Measurements from ENCODE around the gene CELSR1.

CELSR1 gene

DNA sequence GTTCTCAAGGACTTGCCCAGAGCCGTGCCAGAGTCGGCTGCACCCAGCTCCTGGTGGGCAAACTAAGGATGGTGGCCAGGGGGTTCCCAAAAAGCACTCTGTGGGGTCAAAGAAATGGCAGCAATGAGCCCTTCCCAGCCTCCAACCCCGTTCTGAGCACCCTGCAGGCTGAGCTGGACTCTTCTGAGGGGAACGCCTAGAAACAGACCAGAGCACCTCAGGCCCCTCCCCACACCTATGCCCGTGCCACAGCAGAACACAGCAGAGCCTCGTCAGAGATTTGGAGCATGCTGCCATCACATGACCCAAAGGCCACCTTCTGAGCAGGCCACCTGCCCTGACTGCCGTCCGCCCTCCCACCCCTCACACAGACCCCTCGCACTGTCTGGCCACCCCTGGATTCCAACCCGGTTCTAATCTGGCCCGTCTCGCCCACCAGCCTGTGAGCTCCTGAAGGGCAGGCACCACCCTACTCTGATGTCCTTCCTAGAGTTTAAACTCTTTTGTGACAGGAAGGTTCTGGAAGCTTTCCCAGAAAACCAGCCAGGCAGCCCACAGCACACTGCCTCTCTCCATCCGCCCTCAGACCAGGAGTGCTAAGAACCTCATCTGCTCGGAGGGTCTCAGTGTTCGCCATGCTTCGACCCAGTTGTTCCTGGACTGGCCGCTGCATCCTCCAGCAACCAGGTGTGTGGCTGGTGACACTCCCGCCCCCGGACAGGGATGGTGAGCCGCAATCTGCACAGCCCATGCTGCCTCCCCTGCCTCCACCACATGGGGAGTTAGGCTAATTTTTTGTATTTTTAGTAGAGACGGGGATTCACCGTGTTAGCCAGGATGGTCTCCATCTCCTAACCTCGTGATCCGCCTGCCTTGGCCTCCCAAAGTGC lies 97.6 kb downstream of the CELSR1 start:
- no peak for FAIRE-seq

DNA sequence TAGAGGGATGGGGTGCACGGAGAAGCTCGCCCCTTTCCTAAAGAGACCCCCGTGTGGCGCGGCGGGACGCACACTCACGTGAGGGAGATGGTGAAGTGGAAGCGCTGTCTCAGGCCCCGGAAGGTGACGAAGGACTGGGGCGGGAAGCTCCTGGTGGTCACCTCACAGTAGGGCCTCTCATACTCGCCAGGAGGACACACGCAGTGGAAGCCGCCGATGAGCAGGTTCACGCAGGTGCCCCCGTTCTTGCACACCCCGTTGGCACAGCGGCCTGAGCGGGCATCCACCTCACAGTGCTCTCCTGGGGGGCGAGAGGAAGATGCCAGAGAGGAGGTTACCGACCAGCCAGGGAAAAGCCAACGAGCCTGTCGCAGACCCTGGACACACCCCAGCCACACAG lies 98.3 kb downstream of the CELSR1 start:
- FAIRE-seq: no peak

DNA sequence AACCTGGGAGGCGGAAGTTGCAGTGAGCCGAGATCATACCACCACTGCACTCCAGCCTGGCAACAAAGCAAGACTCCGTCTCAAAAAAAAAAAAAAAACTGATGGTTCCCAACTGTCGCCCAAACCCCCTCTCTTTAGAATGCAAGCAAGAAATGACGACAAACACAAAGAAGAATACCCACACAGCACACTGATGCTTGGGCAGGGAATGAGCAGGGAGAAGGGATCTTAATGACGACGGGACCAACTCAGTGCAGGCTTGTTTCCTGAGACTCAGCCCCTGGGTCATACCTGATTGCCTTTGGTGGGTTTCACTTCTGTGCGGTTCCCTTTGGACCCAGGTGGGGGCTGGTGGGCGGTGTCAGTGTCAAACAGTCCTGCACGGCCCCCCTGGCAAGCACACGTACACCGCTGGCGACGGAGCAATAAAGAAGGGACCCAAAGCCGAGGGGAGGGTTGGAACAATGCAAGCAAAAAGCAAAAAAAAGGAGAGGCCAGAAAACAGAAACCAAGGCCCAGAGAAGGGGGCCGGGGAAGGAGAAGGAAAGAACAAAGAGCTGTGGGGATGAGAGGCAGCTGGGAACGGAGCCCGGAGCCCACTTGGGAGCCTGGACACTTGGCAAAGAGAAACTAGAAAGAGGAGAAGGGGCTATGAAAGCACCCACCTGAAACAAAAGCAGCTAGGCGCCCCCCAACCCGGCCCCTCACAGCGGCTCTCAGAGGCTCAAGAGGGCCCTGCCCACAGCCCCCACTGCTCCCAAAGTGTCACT lies 99.6 kb downstream of the CELSR1 start:
- FAIRE-seq: no peak

DNA sequence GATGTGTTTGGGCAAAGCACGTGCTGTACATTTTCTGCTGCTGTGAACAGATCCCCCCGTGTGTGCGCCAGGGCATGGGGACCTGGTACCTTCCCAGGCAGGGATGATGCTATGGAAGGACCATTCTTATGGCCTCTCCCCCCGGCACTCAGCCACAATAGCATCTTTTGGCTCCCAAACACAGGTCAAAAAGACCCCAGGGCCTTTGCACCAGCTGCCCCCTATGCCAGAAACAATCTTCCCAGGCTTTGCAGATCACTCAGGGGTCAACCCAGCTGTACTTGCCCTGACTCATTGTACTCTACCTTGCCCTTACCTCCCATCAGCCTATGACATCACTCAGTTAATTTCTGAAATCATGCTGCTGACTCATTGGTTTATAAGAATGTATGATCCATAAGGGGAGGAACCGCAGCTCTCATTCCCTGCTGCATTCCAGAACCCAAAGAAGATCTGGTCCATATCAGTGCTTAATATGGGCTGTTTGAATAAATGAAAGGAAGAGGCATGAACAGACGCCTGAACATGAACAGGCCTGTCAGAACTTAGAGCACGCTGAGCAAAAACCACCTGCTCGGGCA lies 100.7 kb downstream of the CELSR1 start:
- no peak for FAIRE-seq

DNA sequence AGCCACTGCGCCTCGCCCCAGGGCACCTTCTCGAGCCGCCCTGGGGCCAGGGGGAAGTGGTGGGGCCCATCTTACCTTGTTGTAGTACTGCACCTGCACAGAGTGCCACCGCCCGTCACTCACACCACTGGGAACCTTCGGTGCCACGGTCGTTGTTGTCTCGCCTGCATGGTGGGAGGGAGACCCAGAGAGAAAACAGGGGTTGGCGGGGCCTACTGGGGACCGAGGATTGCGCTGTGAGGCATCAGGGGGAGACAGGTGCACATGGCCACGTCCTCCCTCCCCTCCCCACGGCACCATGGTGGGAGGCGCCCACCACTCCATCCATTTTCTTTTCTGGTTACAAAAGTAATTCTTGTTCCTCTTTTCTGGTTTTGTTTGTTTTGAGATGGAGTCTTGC lies 104.1 kb downstream of the CELSR1 start:
- FAIRE-seq: no peak

DNA sequence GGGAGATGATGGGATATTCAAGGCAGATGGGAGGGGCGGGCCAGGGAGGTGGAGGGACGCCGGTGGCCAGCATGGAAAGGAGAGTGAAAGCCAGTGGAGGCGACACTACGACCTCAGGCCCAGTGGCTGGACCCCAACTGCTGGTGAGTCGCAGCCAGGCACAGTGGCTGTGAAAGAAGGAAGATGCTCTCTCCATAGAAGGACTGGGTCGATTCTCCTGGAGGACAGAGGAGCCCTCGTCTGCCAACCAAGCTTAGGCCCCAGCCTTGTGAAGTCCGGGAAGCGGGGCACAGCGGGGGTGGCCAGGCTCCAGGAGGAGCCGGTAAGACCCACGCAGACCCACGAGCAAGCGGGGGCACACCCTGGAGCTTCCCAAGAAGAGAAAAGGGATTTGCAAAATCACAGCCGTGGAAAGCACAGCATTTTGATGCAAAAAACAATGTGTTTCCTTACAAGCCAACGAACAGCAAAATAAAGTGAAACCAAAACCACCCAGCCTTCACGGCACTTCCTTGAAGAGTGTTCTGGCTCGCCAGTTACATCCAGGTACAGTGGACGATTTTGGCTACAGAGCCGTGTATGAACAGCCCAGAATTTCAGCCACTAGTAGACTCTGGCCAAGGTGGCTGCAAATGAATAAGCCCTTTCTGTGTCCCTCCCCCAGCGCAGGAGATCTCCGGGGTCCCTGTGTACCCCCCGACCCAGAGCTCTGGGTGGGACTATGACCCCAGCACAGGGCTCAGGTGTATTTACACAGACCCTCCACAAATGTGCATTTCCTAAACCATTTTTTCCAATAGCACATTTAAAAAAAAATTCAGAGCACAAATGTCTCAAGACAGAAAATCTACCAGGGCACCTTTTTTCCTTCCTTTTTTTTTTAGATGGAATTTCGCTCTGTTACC lies 105.0 kb downstream of the CELSR1 start:
- no peak for FAIRE-seq

DNA sequence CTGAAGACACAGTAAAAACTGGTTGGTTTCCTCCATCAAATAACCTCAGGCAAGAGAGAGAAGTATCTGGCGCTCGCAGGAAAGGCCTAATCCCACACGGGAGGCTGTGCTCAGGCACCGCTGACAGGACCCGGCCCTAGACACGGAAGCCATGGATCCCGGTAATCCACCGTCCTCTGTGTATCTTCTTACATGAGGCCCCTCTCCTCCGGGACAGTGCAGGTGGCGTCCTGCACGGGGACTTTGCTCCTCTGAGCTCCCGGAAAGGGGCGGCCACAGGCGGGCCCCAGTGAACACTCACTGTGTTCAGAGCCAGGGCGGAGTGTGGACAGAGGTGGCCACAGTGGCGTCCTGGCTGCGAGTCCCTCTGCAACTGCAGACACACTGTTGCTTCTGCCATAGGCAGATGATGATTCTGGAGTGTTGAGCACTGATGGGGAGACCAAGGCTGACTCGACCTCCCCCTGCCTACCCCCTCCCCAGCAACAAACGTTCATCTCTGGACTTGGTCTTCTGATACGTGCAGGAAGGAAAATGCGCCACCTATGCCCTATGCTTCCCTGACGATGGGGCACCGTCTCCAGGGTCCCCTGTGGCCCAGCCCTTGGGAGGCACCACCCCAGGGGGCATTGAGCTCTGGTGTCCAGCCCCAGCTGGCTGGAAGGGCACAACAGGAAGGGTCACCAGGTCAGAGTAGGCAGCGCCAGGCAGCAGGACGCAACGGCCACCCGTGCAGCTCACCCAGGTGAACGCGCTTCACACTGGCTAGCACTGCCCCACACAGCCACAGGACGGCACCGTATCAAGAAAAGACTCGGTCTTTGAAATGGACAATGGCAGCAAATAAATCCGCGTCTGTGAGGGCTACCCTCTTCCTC lies 106.2 kb downstream of the CELSR1 start:
- FAIRE-seq: no peak

DNA sequence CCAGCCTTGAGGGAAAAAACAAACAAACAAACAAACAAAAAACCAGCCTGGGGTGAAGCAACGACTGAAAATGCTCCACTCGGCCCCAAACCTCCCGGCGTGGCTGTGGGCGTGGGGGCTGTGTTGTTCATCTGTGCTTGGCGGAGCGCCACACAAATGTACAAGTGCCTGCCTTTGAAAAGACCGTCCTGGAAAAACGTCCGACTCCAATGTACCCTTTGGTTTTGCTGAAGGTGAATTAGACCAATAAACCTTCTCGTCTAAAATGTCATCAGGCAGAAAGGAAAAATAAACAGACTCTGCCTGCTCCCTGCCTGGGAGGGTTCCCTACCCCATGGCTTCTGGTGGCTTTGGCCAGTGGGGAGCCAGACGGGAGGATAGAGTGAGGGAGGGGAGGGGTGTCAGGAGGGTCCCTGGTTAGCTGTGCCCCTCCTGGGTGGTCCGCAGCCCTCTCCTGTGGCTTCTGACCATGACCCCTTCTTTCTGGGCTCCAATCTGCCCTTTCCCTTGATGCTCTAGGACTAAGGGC lies 108.0 kb downstream of the CELSR1 start:
- FAIRE-seq: no peak

DNA sequence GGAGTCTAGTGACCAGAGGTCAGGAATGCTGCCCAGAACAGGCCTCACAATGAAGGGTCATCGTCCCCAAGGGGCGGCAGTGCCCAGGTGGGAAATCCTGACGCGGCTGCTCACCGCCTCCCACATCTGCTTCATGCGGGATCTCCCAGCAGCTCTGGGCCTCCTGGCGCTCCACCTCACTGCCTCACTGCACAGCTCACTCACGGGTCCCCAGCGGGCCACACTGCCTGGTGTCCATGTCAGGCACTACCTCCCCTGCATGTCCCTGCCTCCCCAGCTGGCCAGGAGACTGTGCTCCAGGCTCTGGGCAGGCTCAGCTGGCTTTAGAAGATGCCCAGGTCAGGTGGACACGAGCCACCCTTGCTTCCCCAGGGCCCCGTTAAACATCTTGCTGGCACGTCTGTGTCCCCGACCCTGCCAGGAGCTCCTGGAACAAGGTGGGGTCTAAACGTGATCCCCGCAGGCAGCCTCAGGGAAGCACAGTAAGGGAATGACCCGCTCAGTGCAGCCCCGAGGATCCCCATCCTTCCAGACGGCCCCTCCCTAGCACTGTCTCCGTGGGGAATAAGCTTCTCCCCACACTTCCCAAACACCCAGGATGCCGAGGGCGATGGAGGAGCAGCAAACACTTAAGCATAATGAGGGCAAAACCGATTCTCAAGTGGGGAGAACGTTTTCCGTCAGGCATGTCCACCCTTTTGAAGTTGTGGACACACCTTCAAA lies 108.7 kb downstream of the CELSR1 start:
- FAIRE-seq: no peak

DNA sequence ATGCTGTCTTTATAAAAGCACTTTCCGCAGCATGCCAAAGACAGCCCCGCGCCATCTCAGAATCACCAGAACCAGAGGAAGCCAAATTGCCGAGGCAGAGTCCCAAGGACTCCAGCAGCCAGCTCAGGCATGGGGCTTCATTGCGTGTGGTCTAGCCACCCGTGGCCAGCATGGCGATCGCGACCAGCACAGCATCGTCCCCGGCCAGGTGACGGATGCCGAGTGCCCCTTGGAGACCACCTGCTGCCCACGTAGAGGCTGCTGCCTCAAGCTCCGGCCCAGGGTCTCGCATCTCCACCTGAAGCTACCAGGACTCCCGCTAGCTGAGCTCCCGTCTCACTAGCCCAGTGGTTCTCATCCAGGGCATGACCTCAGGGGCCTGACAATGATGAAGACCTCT lies 109.2 kb downstream of the CELSR1 start:
- FAIRE-seq: no peak

DNA sequence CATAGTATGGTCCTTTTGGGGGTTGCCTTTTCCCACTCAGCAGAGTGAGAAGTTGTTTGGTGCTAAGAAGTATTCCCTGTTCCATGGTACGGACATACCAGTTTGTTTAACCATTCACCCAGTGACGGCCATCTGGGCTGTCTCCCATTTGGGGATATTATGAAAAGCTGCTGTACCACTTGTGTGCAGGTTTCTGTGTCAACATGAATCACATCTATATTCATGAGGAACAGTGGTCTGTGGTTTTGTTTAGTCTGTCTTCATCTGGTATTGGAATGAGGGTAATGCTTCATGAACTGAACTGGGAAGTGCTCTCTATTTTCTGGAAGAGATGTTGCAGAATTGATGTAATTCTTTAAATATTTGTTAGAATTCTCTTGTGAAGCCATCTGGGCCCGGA lies 112.4 kb downstream of the CELSR1 start:
- FAIRE-seq: no peak

DNA sequence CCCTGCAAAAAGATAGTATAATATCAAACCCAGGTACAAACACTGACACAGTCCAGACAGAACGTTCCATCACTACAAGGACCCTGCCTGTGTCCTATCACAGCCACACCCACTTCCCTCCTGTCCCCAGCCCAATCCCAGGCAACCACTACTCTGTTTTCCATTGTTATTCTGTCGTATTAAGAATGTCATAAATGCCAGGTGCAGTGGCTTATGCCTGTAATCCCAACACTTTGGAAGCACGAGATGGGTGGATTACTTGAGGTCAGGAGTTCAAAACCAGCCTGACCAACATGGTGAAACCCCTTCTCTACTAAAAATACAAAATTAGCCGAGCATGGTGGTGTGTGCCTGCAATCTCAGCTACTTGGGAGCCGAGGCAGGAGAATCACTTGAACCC lies 112.9 kb downstream of the CELSR1 start:
- FAIRE-seq: no peak

DNA sequence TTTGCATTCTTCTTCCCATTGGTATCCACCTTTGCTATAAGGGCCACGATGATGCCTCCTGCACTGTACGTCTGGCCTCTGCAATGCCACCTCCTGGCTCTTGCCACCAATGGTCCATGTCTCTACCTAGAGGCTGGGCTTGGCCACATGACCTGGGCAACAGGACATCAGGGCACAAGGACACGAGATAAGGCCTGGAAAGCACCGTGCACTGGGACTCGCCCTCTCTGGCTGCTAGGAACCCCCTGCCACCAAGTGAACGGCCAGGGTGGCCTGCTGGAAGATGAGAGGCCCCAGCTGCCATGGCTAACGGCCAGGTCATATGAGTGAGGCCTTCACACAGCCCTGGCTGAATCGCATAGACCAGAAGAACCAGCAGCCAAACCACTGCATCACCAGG lies 114.5 kb downstream of the CELSR1 start:
- FAIRE-seq: no peak

DNA sequence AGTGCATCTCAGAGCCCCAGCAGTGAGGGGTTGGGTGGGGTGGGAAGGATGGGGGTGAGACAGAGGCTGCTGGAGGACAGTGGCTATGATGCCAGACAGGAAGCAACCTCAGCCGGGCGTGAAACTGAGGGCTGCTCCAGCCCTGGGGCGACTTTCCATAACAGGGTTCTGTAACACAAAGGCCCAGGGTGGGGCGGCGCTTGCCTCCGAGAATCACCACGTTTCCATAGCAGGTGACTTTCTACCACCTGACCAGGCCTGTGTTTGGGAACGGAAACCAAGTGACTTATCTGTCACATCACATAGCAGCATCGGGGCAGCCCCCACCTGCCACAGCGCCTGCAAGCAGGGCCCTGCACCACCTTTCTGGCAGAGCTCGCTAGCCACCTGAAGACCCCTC lies 116.2 kb downstream of the CELSR1 start:
- FAIRE-seq: no peak

DNA sequence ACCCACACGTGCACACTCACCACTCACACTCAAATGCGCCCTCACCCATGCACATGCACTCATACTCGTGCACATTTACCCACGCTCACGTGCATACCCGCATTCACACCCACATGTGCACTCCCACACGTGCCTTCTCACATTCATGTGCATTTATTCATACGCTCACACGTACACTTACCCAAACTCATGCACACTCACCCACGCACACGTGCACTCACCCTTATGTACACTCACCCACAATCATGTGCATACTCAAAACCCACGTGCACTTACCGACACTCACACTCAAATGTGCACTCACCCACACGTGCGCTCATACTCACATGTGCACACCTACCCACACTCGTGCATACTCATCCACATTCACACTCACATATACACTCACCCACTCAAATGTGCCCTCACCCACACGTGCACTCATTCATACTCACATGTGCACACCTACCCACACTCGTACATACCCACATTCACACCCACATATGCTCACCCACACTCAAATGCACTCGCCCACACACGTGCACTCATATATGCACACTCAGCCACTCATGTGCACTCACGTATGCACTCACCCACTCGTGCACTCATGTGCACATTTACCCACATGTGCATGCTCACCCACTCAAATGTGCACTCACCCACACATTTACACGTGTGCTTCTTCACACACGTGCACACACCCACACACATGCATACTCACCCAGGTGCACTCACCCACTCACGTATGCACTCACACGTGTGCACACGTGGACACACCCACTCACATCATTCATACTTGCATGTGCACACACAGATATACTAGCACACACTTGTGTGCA lies 117.5 kb downstream of the CELSR1 start:
- no peak for FAIRE-seq

DNA sequence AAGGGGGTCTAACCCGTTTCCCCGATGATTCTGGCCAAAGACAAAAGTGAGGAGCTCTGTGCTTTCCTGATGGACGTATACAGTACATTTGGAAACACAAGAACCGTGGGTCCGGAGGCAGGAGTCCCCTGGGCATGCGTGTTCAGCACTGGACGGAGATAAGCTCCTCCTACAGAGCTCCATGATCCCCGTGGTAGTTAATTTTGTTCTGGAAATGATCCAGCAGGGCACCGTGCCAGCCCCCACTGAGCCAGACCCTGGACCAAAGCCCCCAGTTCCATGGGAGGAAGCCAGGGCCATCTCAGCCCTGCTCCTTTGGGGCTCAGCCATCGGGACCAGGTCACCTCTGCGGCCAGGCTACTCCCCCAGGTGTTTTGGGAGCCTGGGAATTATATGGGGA lies 118.6 kb downstream of the CELSR1 start:
- FAIRE-seq: no peak

DNA sequence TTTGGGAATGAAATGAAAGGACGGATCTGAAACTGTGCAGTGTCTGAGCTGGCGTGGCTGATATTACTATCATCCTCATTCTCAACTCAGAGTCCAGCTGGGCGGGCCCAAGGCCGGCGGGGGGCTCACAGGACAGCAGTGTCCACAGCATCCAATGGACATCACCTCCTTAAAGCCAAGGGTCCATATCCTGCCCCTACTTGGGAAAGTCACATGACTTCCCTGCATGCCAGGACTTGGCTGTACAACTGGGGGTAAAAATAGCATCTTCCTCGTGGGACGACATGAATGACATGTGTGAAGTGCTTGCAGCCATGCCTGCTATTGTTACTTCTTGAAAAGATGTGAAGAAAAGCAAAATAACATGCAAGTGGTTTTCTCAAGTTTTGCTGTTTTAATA lies 119.7 kb downstream of the CELSR1 start:
- FAIRE-seq: no peak

DNA sequence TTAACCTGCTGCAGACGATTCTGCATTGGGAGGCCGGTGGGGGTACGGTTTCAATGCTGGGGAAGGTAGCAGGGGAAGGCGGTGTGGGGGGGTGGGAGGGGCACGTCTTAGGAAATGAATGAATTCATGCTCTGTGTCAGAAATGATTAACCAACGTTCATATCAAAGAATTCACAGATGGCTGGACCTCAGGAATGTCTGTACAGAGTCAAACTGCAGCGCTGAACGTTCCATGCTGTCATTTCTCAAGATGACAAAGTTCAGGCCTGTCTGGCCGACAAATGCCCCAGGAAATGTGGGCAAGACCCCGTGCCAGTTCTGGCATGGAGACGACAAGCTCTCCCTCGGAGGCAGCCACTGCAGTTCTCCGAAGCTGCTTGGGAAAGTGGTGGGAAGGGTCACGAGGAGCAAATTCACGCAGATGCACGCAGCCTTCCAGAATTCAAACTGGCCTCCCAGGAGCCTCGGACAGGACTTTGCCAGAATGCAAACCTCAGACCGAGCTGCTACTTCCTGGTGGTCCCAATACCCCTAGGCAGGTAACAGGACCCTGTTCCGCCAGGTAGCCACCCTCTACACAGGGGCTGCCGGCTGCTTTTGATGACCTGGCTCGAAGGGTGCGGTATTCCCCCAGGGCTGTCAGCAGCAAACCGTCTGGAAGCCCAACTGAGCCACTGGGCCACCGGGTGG lies 120.4 kb downstream of the CELSR1 start:
- FAIRE-seq: no peak

DNA sequence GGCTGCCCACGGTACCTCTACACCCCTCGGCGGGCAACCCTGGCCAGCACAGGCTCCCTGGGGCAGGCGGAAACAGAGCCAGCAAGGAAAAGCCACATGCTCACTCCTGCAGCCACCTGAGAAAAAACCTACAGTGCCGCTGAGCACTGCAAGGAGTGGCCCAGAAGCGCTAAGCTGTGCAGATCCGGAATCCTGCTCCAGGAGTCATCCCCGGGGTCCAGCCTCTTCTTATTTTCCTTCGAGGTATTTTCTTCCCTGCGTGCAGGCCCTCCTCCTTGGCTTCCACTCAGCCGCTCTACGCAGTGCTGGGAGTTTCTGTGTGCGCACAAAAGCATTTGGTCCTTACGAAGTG lies 120.9 kb downstream of the CELSR1 start:
- no peak for FAIRE-seq

Measured in islet of Langerhans (tissue), 1 donor.